OCI-LY7 (cell line): Measurements from ENCODE around the gene RAPGEF3. TPM values are rescaled to one million over a fixed set of nuclear protein-coding genes. Genes with fewer than 3 reads are reported as not detected.

Experiments
- BruUV-seq: library from RNA; stranded (reverse); fragments of 400-500 nt; replicated peaks from 2 replicates; lab custom pipeline; 2021; lab: Mats Ljungman, UMichigan
- CTCF ChIA-PET: fragments of 300-600 bp; sonication (Branson Sonifier 250); formaldehyde crosslinking; loops from one replicate; lab custom pipeline; 2022; ENCODE audit warnings: antibody characterized with exemption; ENCODE audit not compliant: unreplicated experiment; lab: Charles Lee
- POLR2A ChIA-PET: fragments of 300-600 bp; sonication (Branson Sonifier 250); formaldehyde crosslinking; loops from one replicate; lab custom pipeline; 2022; ENCODE audit warnings: antibody characterized with exemption; lab: Charles Lee
- DNase-seq: peaks from one replicate; pipeline ENCODE4 v3.0.0-alpha.2; 2015; ENCODE audit warnings: low spot score
- H2AFZ ChIP-seq: fragments of 200-600 bp; sonication (generic), shearing (Covaris generic); 2 replicates; pipeline ENCODE4 v1.6.1; 2014; ENCODE audit warnings: mild to moderate bottlenecking, antibody characterized with exemption, low read length, moderate library complexity
- H3K27ac ChIP-seq: fragments of 200-600 bp; sonication (generic); 2 replicates; pipeline ENCODE4 v1.5.1; 2014; ENCODE audit warnings: mixed run types, low read depth, mild to moderate bottlenecking, moderate library complexity, low read length, inconsistent platforms; ENCODE audit not compliant: poor library complexity, severe bottlenecking
- H3K36me3 ChIP-seq: fragments of 200-600 bp; sonication (generic); 2 replicates; pipeline ENCODE4 v1.6.1; 2014; ENCODE audit warnings: mild to moderate bottlenecking, antibody characterized with exemption, low read length, moderate library complexity, mixed read lengths; ENCODE audit not compliant: insufficient read depth
- H3K4me1 ChIP-seq: fragments of 200-600 bp; sonication (generic); 2 replicates; pipeline ENCODE4 v1.5.1; 2014; ENCODE audit warnings: mild to moderate bottlenecking, low read length; ENCODE audit not compliant: insufficient read depth, poor library complexity, severe bottlenecking
- H3K4me2 ChIP-seq: fragments of 200-600 bp; sonication (generic); 2 replicates; pipeline ENCODE4 v1.6.1; 2014; ENCODE audit warnings: mild to moderate bottlenecking, low read length
- H3K4me3 ChIP-seq: fragments of 200-600 bp; sonication (generic); 2 replicates; pipeline ENCODE4 v1.5.1; 2014; ENCODE audit warnings: mild to moderate bottlenecking, low read depth, low read length; ENCODE audit not compliant: poor library complexity, severe bottlenecking
- H3K79me2 ChIP-seq: fragments of 200-600 bp; sonication (generic); 2 replicates; pipeline ENCODE4 v1.6.1; 2016; ENCODE audit warnings: low read depth, mild to moderate bottlenecking, low read length, moderate library complexity, mixed read lengths; ENCODE audit not compliant: insufficient read depth
- H3K9me2 ChIP-seq: fragments of 200-600 bp; sonication (generic); 2 replicates; pipeline ENCODE4 v1.6.1; 2016; ENCODE audit warnings: mild to moderate bottlenecking, low read length, mixed read lengths; ENCODE audit not compliant: insufficient read depth
- H3K9me3 ChIP-seq: fragments of 200-600 bp; sonication (generic); 2 replicates; pipeline ENCODE4 v1.6.1; 2014; ENCODE audit warnings: mild to moderate bottlenecking, mixed run types, low read length, mixed read lengths
- H4K20me1 ChIP-seq: fragments of 200-600 bp; sonication (generic); 2 replicates; pipeline ENCODE4 v1.6.1; 2014; ENCODE audit warnings: mild to moderate bottlenecking, antibody characterized with exemption, low read length, moderate library complexity, mixed read lengths; ENCODE audit not compliant: insufficient read depth
- CTCF ChIP-seq: fragments of 200-600 bp; sonication (generic); conservative IDR thresholded peaks from 2 replicates; pipeline ENCODE4 v1.5.1; 2014; ENCODE audit warnings: mild to moderate bottlenecking, antibody characterized with exemption, low read length, moderate library complexity, mixed read lengths
- EZH2phosphoT487 ChIP-seq: fragments of 200-600 bp; sonication (generic); IDR thresholded peaks from 2 replicates; pipeline ENCODE4 v1.6.1; 2018; ENCODE audit warnings: low read depth, borderline replicate concordance, mild to moderate bottlenecking, mixed run types, antibody characterized with exemption, low read length, moderate library complexity, mixed read lengths
- intact Hi-C: fragments of 100-400 bp; cut with micrococcal nuclease; formaldehyde crosslinking; loops from one replicate; pipeline ENCODE4 v1.10.0; 2022; ENCODE audit not compliant: unreplicated experiment
- total RNA-seq, 2 experiments: library from RNA; depleted of rRNA in 1 of 2; stranded (reverse); fragments of >200 nt in 1 of 2; shearing (Covaris generic) in 1 of 2; gene quantifications; 2 replicates each; pipeline ENCODE4 v1.2.3, GENCODE V29; 2014 to 2022

The RAPGEF3 gene
- total RNA-seq, 2 experiments from 2014 or later = 0.69 to 4.7 TPM

- ChIA-PET POLR2A (interaction anchor here (0.9 to 1.9 kb wide), 2 partner anchors 13 to 28 kb away, joined by 4 read pairs; partner anchors contain the start of gene SLC48A1), CTCF (interaction anchor here (1.1 to 5.8 kb wide), 5 partner anchors 18 to 93 kb away, joined by 3 to 74 read pairs (median 4); no protein-coding TSS in a partner anchor)
- no peaks in the 10 kb centered on the region for H3K36me3 ChIP-seq
- TF ChIP-seq EZH2phosphoT487 = no peak
- TF ChIP-seq CTCF = no peak
- no peak for DNase-seq
- H3K27ac ChIP-seq = no peak overlapping the region
- H3K4me1 ChIP-seq = peaks cover 43% of the 10 kb centered on the region
- no peaks in the 10 kb centered on the region for H3K9me2 ChIP-seq
- H2AFZ ChIP-seq = no peak overlapping the region
- no peak overlapping the region for H3K4me3 ChIP-seq
- BruUV-seq = no TSS peak
- no peaks in the 10 kb centered on the region for H4K20me1 ChIP-seq
- H3K79me2 ChIP-seq = no peaks in the 10 kb centered on the region
- intact Hi-C loops = no loop called here
- no peak overlapping the region for H3K4me2 ChIP-seq
- no peaks in the 10 kb centered on the region for H3K9me3 ChIP-seq
Measured at GRCh38 chr12:47744778-47745436, 13.8 kb downstream of the RAPGEF3 start.

- no peaks in the 10 kb centered on the region for H3K9me3 ChIP-seq
- POLR2A ChIA-PET = interaction anchor here (1.0 to 5.4 kb wide), 3 partner anchors 13 to 28 kb away, joined by 3 to 44 read pairs (median 4); partner anchors contain the start of genes RAPGEF3 and SLC48A1
- H3K4me1 ChIP-seq = peaks cover 47% of the 10 kb centered on the region
- H3K4me3 ChIP-seq = no peak overlapping the region
- CTCF ChIA-PET = interaction anchor here (0.6 to 5.8 kb wide), 7 partner anchors 18 to 94 kb away, joined by 3 to 74 read pairs (median 4); no protein-coding TSS in a partner anchor
- BruUV-seq = no TSS peak
- intact Hi-C loops = no loop called here
- DNase-seq = peak; percentile 56
- H2AFZ ChIP-seq = no peak overlapping the region
- no peak overlapping the region for H3K27ac ChIP-seq
- no peaks in the 10 kb centered on the region for H4K20me1 ChIP-seq
- H3K79me2 ChIP-seq = no peaks in the 10 kb centered on the region
- TF ChIP-seq EZH2phosphoT487 (no peak), CTCF (peak; percentile 79)
- H3K9me2 ChIP-seq = no peaks in the 10 kb centered on the region
- H3K4me2 ChIP-seq = no peak overlapping the region
- no peaks in the 10 kb centered on the region for H3K36me3 ChIP-seq
Measured at GRCh38 chr12:47744005-47744651, 14.6 kb downstream of the RAPGEF3 start.
